Tibial nerve (tissue), 4 donors: ENCODE results near the gene TRIM50. TPM values are rescaled to one million over a fixed set of nuclear protein-coding genes. Genes with fewer than 3 reads are reported as not detected.
"Not testable (repeated sequence)": the region's sequence is repeated elsewhere in the genome, so short reads cannot be mapped to it uniquely, and the experiment has no call there.

Source experiments
- DNase-seq, 2 donors: peaks; one replicate each; pipeline ENCODE4 v3.0.0-alpha.2; 2019; ENCODE audit warnings: low spot score in 2 of 2
- H3K27ac ChIP-seq, 4 donors: fragments of 200-600 bp; sonication (generic) in 3 of 4; one replicate each; pipeline ENCODE4 v1.5.1; 2017 to 2019; ENCODE audit warnings: mild to moderate bottlenecking in 1 of 4
- H3K27me3 ChIP-seq, 2 donors: fragments of 200-600 bp; sonication (generic) in 1 of 2; one replicate each; pipeline versions ENCODE4 v1.5.1 to v1.6.0; 2017 to 2019
- H3K36me3 ChIP-seq, 3 donors: fragments of 200-600 bp; sonication (generic); one replicate each; pipeline ENCODE4 v1.5.1; 2018 to 2019
- H3K4me1 ChIP-seq, 4 donors: fragments of 200-600 bp; sonication (generic) in 3 of 4; one replicate each; pipeline ENCODE4 v1.5.1; 2017 to 2019
- H3K4me3 ChIP-seq, 4 donors: fragments of 200-600 bp; sonication (generic) in 3 of 4; one replicate each; pipeline ENCODE4 v1.5.1; 2017 to 2019; ENCODE audit warnings: mild to moderate bottlenecking in 1 of 4, moderate library complexity in 1 of 4
- H3K9me3 ChIP-seq, 4 donors: fragments of 200-600 bp; sonication (generic) in 3 of 4; one replicate each; pipeline ENCODE4 v1.5.1; 2017 to 2019
- CTCF ChIP-seq, 5 experiments: fragments of 200-600 bp in 3 of 5; fragments of 450-650 bp in 2 of 5; sonication (generic) in 3 of 5; IDR thresholded peaks; one replicate each; pipeline ENCODE4 v1.5.1; 2016 to 2019; ENCODE audit warnings: antibody characterized with exemption in 5 of 5, mild to moderate bottlenecking in 3 of 5, moderate library complexity in 2 of 5
- EP300 ChIP-seq, 2 donors: sonication (generic); formaldehyde crosslinking; IDR thresholded peaks; one replicate each; pipeline ENCODE4 v1.6.1; 2017; ENCODE audit warnings: antibody characterized with exemption in 2 of 2, mild to moderate bottlenecking in 1 of 2
- POLR2A ChIP-seq, 2 donors: fragments of 450-650 bp; IDR thresholded peaks; one replicate each; pipeline ENCODE4 v1.6.1; 2017; ENCODE audit warnings: antibody characterized with exemption in 2 of 2, mild to moderate bottlenecking in 2 of 2, moderate library complexity in 2 of 2
- WGBS, 2 donors: methylation state at CpG; one replicate each; pipeline ENCODE4 v1.1.5; 2018; 5-methylcytosine and 5-hydroxymethylcytosine counted together
- total RNA-seq, 4 donors: library from RNA; depleted of rRNA; stranded (reverse); fragments of >200 nt; gene quantifications; one replicate each; pipeline ENCODE4 v1.1.0, GENCODE V29; 2016

Gene TRIM50
- total RNA-seq, 4 donors from 2014 or later = 0.20 to 0.84 TPM; not detected in 2

GRCh38 chr7:73366990-73367389 lies 39.1 kb upstream of the TRIM50 start:
- Histone ChIP-seq H3K36me3 (no peaks in the 10 kb centered on the region), H3K27me3 (peaks cover 0 to 6% of the 10 kb centered on the region in 2 donors), H3K9me3 (peaks cover 0 to 6% (median 0%) of the 10 kb centered on the region in 4 donors), H3K4me3 (no peak overlapping the region), H3K27ac (no peak overlapping the region), H3K4me1 (no peaks in the 10 kb centered on the region)
- TF ChIP-seq POLR2A (IDR thresholded peaks at IDR 0.05) = no peak
- no peak for TF ChIP-seq EP300 (IDR thresholded peaks at IDR 0.05)
- no peak for TF ChIP-seq CTCF (IDR thresholded peaks at IDR 0.05)
- no peak for DNase-seq
- 59 to 70% methylated on average over 12 of the region's 12 CpGs for WGBS, 2 donors

DNA sequence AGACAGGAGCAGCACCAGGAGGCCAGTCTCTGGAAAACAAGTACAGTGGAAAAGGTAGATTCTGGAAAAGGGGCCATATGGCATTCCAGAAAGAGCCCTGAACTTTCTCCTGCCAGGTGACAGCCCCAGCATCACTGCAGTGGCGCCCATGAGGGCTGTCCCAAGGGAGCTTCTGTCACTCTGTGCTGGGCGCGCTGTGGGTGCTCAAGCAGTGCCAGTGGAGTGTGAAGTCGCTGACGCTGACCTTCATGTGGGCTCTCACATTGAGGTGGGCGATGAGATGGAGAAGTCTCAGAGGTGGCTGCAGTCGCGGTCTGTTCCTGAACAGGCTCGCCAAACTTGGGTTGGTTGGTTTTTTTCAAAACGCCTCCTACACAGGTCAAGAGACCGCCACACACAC lies 38.2 kb upstream of the TRIM50 start:
- no peak for DNase-seq
- WGBS, 2 donors = 88 to 91% methylated on average over 11 of the region's 11 CpGs
- no peaks in the 10 kb centered on the region for H3K9me3 ChIP-seq
- H3K27ac ChIP-seq = no peak overlapping the region
- no peaks in the 10 kb centered on the region for H3K36me3 ChIP-seq
- TF ChIP-seq EP300 (IDR thresholded peaks at IDR 0.05) (no peak), CTCF (IDR thresholded peaks at IDR 0.05) (no peak), POLR2A (IDR thresholded peaks at IDR 0.05) (no peak)
- H3K4me3 ChIP-seq = no peak overlapping the region
- no peaks in the 10 kb centered on the region for H3K4me1 ChIP-seq
- peaks cover 0 to 6% of the 10 kb centered on the region in 2 donors for H3K27me3 ChIP-seq

DNA sequence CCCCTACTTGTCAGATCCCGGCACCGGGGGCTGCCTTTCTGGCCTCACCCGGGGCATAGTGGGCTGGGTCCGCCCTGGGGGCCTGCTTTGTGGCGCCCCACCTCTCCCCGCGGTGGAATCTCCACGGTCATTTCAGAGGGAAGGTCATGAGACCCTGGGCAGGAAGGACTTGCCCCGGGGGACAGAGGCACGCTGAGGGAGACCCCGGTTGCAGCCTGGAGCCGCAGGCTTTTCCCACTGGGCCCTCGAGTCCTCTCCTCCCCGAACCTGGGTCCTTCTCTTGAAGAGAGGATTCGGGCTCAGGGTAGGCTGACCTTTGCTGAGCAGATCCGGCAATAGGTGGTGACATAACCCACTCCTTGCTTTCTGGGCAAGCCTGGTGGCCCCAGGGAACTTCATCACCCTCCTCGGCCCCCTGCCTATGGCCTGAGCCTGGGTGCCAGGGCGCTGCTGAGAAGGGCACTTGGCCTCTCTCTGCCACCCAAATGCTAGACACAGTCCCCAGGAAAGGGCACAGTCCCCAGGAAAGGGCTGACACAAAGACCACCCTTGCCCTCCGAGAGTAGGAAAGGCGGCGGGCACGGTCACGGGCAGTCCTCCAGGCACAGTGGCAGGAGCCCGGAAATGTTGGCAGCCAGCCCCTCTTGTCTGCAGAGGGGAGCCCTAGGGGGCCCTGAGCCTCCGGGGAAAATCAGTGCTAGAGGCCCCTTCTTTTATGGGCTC lies 36.3 kb upstream of the TRIM50 start:
- no peak overlapping the region for H3K4me3 ChIP-seq
- DNase-seq = no peak
- peaks cover 0 to 4% (median 0%) of the 10 kb centered on the region in 4 donors for H3K4me1 ChIP-seq
- TF ChIP-seq POLR2A (IDR thresholded peaks at IDR 0.05) (no peak), EP300 (IDR thresholded peaks at IDR 0.05) (no peak), CTCF (IDR thresholded peaks at IDR 0.05) (no peak)
- no peaks in the 10 kb centered on the region for H3K9me3 ChIP-seq
- H3K27me3 ChIP-seq = peaks cover 0 to 10% of the 10 kb centered on the region in 2 donors
- no peak overlapping the region for H3K27ac ChIP-seq
- H3K36me3 ChIP-seq = no peaks in the 10 kb centered on the region
- WGBS, 2 donors = 43 to 48% methylated on average over 19 to 25 of the region's 25 CpGs

DNA sequence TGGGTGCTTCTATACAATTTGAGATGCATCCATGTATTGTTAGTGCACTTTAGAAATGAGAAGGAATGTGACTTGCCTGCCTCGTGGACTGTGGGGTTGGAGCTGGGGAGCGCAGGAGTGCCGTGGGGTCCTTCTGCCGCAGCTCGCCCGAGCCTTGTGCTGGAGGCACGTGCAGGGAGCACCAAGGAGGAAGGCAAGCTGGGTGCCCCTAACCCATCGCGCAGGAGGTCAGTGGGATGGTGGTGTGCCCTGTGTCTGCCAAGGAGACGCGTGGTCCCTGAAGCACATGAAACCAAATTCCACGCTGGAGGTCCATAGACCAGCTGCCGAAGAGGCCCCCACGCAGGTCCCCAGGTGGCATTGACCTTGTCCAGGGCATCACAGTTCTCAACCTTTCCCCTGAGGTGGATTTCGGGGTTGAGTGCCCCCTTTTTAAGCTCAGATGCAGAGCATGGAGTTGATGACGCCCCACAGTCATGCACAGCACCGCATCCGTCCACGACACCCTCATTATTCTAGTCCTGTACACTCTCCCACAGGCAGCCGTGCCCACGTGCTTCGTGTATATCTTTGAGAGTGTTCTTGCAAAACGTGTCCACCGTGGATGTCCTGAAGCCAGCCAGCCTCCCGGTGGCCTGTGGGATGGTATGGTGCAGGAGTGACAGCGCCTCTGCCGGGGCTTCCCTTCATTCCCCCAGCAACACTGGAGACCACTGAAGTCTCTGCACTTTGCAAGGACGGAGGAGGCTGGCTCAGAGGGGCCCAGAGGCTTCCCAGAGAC lies 35.5 kb upstream of the TRIM50 start:
- 83 to 90% methylated on average over 23 to 24 of the region's 28 CpGs for WGBS, 2 donors
- Histone ChIP-seq H3K27ac (no peak overlapping the region), H3K9me3 (no peaks in the 10 kb centered on the region), H3K4me1 (peaks cover 0 to 12% (median 3%) of the 10 kb centered on the region in 4 donors), H3K36me3 (no peaks in the 10 kb centered on the region), H3K4me3 (no peak overlapping the region), H3K27me3 (peaks cover 0 to 16% of the 10 kb centered on the region in 2 donors)
- no peak for TF ChIP-seq CTCF (IDR thresholded peaks at IDR 0.05)
- no peak for DNase-seq

DNA sequence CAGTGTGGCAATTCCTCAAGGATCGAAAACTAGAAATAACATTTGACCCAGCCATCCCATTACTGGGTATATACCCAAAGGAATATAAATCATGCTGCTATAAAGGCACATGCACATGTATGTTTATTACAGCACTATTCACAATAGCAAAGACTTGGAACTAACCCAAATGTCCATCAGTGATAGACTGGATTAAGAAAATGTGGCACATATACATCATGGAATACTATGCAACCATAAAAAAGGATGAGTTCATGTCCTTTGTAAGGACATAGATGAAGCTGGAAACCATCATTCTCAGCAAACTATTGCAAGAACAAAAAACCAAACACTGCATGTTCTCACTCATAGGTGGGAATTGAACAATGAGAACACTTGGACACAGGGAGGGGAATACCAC lies 32.7 kb upstream of the TRIM50 start:
- Histone ChIP-seq H3K27me3 (peaks cover 0 to 16% of the 10 kb centered on the region in 2 donors), H3K4me1 (peaks cover 0 to 22% (median 6%) of the 10 kb centered on the region in 4 donors)
- not testable (repeated sequence) for DNase-seq, H3K27ac ChIP-seq, H3K4me3 ChIP-seq, H3K36me3 ChIP-seq, H3K9me3 ChIP-seq
- 85 to 97% methylated on average over 1 of the region's 1 CpG for WGBS, 2 donors
